ENCODE results near the gene SLC30A2. TPM values are rescaled to one million over a fixed set of nuclear protein-coding genes. Genes with fewer than 3 reads are reported as not detected.
A peak's percentile ranks its signal among the peaks of the same experiment; 100 is the strongest.

Gene SLC30A2
- total RNA-seq, 1 experiment from 2014 or later, result 3.0 TPM

DNA sequence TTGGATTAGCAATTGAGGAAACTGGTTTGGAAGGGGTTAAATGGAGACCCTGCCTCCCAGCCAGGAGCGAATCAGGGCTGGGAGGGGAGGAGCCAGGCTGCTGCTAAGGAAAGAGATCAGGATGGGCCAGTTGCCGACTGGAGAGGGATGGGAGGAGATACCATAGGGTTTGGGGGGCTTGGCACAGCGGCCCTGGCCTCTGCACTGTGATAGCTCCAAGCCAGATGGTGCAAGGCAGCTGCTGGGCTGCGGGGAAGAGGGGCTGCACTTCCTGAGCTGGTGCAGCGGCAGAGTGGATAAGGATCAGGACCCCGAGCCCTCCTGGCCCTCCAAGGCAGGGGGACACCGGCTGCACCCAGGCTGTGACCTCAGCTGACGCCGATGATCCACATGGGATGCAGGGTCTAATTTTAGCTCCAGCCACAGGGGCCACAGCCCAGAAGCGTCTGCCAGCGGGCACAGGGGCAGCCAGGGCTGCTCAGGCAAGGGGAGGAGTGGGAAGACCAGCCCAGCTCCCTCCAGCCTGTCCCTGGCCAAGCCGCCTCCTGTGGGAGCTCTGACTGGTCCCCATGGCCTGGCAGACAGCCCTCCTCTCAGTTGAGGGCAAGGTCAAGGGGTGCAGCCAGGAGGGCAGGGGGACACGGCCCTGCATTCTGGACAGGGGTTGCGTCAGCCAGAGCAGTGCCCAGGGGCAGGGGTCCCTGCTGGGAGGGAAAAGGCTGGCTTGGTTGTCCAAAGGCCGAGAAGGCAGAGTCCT lies 24.1 kb downstream of the SLC30A2 start, which contains the start of gene EXTL1:
Gene EXTL1 (plus strand): TSS at position 129 of the 757 bp plus-strand sequence. CDS start 872 bp downstream, outside the sequence.
- POLR2A ChIA-PET, result no interaction called here

GRCh38 chr1:26020941-26021646 lies 24.8 kb downstream of the SLC30A2 start:
- DNase-seq, result no peak
- Histone ChIP-seq H3K4me1 (no peaks in the 10 kb centered on the region), H3K9me3 (no peaks in the 10 kb centered on the region), H3K36me3 (ENCODE audit: control insufficient read depth, insufficient read depth, low read length) (no peaks in the 10 kb centered on the region), H3K4me3 (ENCODE audit: low read depth, low read length) (no peak overlapping the region), H3K27me3 (replicated peaks; ENCODE audit: control insufficient read depth, insufficient read depth, low read length) (no peaks in the 10 kb centered on the region)
- POLR2A ChIA-PET, result no interaction called here
- Mint-ChIP-seq H3K36me3 (ENCODE audit: insufficient read depth, unreplicated experiment) (no peaks in the 10 kb centered on the region), H3K27me3 (ENCODE audit: insufficient read depth, unreplicated experiment) (no peaks in the 10 kb centered on the region), H3K27ac (ENCODE audit: unreplicated experiment) (no peak overlapping the region), H3K4me3 (ENCODE audit: unreplicated experiment) (peak overlapping the region; percentile 25), H3K4me1 (ENCODE audit: low read depth, unreplicated experiment) (peaks cover 7% of the 10 kb centered on the region), H3K9me3 (ENCODE audit: unreplicated experiment) (no peaks in the 10 kb centered on the region)
- intact Hi-C loops (cut with micrococcal nuclease; ENCODE audit: unreplicated experiment), result no loop called here
- TF ChIP-seq, protein P1, sequence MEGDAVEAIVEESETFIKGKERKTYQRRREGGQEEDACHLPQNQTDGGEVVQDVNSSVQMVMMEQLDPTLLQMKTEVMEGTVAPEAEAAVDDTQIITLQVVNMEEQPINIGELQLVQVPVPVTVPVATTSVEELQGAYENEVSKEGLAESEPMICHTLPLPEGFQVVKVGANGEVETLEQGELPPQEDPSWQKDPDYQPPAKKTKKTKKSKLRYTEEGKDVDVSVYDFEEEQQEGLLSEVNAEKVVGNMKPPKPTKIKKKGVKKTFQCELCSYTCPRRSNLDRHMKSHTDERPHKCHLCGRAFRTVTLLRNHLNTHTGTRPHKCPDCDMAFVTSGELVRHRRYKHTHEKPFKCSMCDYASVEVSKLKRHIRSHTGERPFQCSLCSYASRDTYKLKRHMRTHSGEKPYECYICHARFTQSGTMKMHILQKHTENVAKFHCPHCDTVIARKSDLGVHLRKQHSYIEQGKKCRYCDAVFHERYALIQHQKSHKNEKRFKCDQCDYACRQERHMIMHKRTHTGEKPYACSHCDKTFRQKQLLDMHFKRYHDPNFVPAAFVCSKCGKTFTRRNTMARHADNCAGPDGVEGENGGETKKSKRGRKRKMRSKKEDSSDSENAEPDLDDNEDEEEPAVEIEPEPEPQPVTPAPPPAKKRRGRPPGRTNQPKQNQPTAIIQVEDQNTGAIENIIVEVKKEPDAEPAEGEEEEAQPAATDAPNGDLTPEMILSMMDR (IDR thresholded peaks at IDR 0.05; ENCODE audit: insufficient read depth in 1 of 2, low read depth in 1 of 2, low read length in 1 of 2, severe bottlenecking in 1 of 2, unreplicated experiment in 1 of 2), result no peak
- CTCF ChIA-PET, result no interaction called here
- no TSS peak for BruUV-seq (replicated peaks)

More for the DNA sequence above, 24.1 kb downstream of the SLC30A2 start, which contains the start of gene EXTL1:
- no peak within 1 kb of the TSS for H3K27ac Mint-ChIP-seq (ENCODE audit: unreplicated experiment)
- H3K36me3 Mint-ChIP-seq (ENCODE audit: insufficient read depth, unreplicated experiment), result no peaks in the 10 kb centered on the region
- H3K9me3 Mint-ChIP-seq (ENCODE audit: unreplicated experiment), result no peaks in the 10 kb centered on the region
- BruUV-seq (replicated peaks), result no TSS peak
- Histone ChIP-seq H3K4me3 (ENCODE audit: low read depth, low read length) (no peak within 1 kb of the TSS), H3K27me3 (replicated peaks; ENCODE audit: control insufficient read depth, insufficient read depth, low read length) (no peaks in the 10 kb centered on the region), H3K4me1 (no peaks in the 10 kb centered on the region), H3K36me3 (ENCODE audit: control insufficient read depth, insufficient read depth, low read length) (no peaks in the 10 kb centered on the region), H3K9me3 (no peaks in the 10 kb centered on the region)
- CTCF ChIA-PET, result interaction anchor here (1.0 kb wide), 1 partner anchor 123 kb away, joined by 6 read pairs; no protein-coding TSS in a partner anchor
- TF ChIP-seq, protein P1 (IDR thresholded peaks at IDR 0.05; ENCODE audit: insufficient read depth in 1 of 2, low read depth in 1 of 2, low read length in 1 of 2, severe bottlenecking in 1 of 2, unreplicated experiment in 1 of 2), result no peak
- no peaks in the 10 kb centered on the region for H3K27me3 Mint-ChIP-seq (ENCODE audit: insufficient read depth, unreplicated experiment)
- peaks cover 7% of the 10 kb centered on the region for H3K4me1 Mint-ChIP-seq (ENCODE audit: low read depth, unreplicated experiment)
- DNase-seq, result peak; percentile 34 to 49
- peak within 1 kb of the TSS; percentile 25 for H3K4me3 Mint-ChIP-seq (ENCODE audit: unreplicated experiment)
- intact Hi-C loops (cut with micrococcal nuclease; ENCODE audit: unreplicated experiment), result no loop called here

GRCh38 chr1:26020330-26020768 lies 25.6 kb downstream of the SLC30A2 start:
- no TSS peak for BruUV-seq (replicated peaks)
- TF ChIP-seq, protein P1 (IDR thresholded peaks at IDR 0.05; ENCODE audit: insufficient read depth in 1 of 2, low read depth in 1 of 2, low read length in 1 of 2, severe bottlenecking in 1 of 2, unreplicated experiment in 1 of 2), result no peak
- Mint-ChIP-seq H3K4me1 (ENCODE audit: low read depth, unreplicated experiment) (peaks cover 7% of the 10 kb centered on the region), H3K36me3 (ENCODE audit: insufficient read depth, unreplicated experiment) (no peaks in the 10 kb centered on the region), H3K27ac (ENCODE audit: unreplicated experiment) (no peak overlapping the region), H3K9me3 (ENCODE audit: unreplicated experiment) (no peaks in the 10 kb centered on the region), H3K27me3 (ENCODE audit: insufficient read depth, unreplicated experiment) (no peaks in the 10 kb centered on the region), H3K4me3 (ENCODE audit: unreplicated experiment) (no peak overlapping the region)
- Histone ChIP-seq H3K9me3 (no peaks in the 10 kb centered on the region), H3K4me1 (no peaks in the 10 kb centered on the region), H3K27me3 (replicated peaks; ENCODE audit: control insufficient read depth, insufficient read depth, low read length) (no peaks in the 10 kb centered on the region), H3K4me3 (ENCODE audit: low read depth, low read length) (no peak overlapping the region), H3K36me3 (ENCODE audit: control insufficient read depth, insufficient read depth, low read length) (no peaks in the 10 kb centered on the region)
- POLR2A ChIA-PET, result no interaction called here
- intact Hi-C loops (cut with micrococcal nuclease; ENCODE audit: unreplicated experiment), result no loop called here
- CTCF ChIA-PET, result interaction anchor here (1.1 kb wide), 1 partner anchor 125 kb away, joined by 4 read pairs; no protein-coding TSS in a partner anchor
- DNase-seq, result no peak

All from Caco-2 (cell line).